Non-pigmented ciliary epithelial cell (primary cell): ENCODE measurements around the gene HSPB9.
A peak's percentile ranks its signal among the peaks of the same experiment; 100 is the strongest.

ENCODE experiments used
- DNase-seq: peaks from one replicate; pipeline ENCODE4 v3.0.0-alpha.2; 2010; ENCODE audit warnings: low read depth

HSPB9 gene

GRCh38 chr17:42101513-42102292, 20.9 kb upstream of the HSPB9 start:
- DNase-seq = peak; percentile 22

DNA sequence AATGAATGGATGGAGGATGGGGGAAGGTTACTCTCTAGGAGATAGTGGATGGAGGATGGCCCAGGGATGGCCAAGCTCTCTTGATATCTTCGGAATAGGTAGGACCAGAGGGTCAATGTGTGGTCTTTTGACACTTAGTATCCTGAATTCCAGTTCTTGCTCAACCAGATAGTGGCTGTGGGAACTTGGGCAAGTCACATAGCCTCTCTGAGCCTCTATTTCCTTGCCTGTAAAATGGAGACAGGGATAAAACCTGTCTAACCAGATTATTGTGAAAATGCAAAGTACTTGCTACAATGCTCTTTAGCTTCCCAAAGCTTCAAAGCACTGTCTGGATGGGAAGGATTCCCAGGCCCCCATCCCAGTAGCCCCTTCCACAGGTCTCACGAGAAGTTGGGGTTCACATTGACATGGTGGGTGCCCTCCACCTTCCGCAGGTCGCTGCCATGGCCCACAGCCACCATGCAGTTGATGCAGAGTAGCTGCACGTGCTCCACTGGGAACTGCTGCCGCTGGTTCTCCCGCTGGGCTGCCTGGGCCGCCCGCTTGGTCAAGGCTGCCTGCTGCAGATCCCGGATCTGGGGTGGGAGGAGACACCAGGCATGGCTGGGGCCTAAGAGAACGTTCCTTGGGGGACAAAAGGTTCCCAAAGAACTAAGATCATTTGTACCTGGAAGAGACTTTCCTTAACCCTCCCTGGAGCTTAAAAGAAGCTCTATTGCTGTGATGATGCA, 19.2 kb upstream of the HSPB9 start:
- DNase-seq = no peak

DNA sequence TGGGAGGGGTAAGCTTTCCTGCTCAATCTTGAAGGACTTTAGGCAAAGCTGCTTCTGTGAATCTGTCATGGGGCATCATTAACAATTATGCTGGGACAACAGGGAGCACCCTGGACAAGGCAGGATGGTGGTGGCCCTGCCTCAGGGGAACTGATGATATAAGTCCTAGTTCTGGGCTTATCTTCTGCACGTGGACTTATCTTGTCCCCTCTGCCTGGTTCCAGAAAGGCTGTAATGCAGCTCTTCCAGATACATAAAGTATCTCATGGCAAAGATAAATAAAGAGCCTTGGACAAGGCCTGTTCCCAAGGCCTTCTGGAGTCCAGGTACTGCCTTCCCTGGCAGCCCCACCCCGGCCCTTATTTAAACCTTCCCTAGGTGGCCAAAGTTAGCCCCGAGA, 18.3 kb upstream of the HSPB9 start:
- no peak for DNase-seq

DNA sequence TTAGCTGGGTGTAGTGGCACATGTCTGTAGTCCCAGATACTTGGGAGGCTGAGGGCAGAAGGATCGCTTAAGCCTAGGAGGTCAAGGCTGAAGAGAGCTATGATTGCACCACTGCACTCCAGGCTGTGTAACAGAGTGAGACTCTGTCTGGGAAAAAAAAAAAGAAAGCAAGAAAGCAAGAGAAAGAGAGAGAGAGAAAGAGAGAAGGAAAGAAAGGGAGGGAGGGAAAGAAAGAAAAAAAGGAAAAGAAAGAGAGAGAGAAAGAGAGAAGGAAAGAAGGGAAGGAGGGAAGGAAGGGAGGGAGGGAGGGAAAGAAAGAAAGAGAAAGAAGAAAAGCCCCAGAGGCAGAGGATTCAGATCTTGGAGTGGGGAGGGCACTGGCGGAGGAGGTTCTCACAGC, 16.6 kb upstream of the HSPB9 start:
- DNase-seq = no peak

GRCh38 chr17:42107124-42107523, 15.5 kb upstream of the HSPB9 start:
- DNase-seq = no peak

- DNase-seq = no peak
Measured at GRCh38 chr17:42107597-42108576, 14.7 kb upstream of the HSPB9 start.

DNA sequence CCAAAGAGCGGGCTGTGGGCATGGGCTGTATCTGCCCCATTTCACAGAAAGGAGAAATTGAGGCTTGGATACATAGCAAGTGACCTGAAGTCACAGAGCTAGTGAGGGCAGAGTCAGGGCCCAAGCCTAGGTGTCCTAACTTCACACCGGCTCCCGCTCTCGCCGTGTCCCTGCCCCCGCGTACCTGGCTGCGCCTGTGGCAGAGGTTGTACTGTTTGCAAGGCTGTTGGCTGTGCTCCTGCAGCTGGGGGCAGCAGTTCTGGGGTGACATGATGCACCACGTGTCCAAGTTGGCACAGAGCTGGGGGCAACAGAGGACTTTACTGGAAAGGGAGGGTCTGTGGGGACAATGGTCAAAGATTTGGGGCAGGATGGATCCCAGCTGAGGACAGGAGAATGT, 13.5 kb upstream of the HSPB9 start:
- DNase-seq = no peak

GRCh38 chr17:42110301-42111264, 12.0 kb upstream of the HSPB9 start:
- DNase-seq = no peak

GRCh38 chr17:42111265-42111636, 11.4 kb upstream of the HSPB9 start:
- no peak for DNase-seq

DNA sequence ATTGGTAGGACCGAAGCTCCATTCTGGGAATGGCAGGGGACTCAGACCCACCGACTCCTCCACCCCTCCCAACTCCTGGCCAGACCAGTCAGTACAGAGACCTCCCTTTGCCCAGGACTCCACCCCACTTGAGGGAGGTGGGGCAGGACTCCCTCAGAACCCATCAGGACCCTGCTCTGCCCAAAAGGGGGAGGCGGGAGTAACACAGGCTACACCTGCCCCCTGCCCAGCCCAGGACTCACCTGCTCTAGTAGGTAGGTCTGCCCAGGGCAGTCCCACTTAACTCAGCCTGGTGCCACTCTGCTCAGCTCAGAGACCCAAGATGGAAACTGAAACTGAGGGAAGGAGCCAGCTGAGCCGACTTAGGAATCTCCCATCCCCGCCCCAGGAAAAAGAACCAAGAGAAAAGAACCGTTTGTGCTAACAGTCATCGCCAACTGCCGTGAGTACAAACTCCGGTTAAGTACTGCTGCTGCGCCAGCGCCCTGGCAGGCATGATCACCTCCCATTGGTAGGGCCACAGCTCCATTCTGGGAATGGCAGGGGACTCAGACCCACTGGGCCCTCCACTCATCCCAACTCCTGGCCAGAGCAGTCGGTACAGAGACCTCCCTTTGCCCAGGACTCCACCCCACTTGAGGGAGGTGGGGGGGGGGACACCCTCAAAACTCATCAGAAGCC, 10.6 kb upstream of the HSPB9 start:
- no peak for DNase-seq

DNA sequence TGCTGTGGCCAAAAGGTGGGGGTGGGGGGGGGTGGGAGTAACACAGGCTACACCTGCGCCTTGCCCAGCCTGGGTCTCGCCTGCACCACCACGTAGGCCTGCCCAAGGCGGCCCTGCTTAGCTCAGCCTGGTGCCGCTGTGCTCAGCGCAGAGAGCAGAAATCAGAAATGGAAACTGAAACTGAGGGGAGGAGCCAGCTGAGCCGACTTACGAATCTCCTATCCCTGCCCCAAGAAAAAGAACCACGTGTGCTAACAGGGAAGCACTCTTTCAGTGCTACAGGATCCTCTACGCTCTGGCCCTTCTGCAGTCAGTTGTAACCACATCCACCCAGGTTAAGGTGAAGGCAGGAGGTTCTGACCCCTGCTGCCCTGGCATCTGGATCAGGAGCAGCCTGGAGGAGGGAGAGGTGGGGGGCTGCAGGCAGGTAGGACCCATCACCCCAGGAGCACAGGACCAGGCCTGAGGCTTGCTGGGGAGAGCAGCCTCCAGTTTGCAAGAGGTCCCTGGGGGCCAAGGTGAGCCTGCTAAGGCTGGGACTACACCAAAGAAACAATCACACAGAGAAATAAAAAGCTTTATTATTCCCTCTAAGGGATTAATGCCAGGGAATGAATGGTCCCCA, 9.9 kb upstream of the HSPB9 start, which contains the start of gene DHX58:
Gene DHX58, minus strand, starts transcription at position 163 of the 625 bp plus-strand sequence. CDS start 822 bp downstream, outside the sequence.
- peak; percentile 50 for DNase-seq

DNA sequence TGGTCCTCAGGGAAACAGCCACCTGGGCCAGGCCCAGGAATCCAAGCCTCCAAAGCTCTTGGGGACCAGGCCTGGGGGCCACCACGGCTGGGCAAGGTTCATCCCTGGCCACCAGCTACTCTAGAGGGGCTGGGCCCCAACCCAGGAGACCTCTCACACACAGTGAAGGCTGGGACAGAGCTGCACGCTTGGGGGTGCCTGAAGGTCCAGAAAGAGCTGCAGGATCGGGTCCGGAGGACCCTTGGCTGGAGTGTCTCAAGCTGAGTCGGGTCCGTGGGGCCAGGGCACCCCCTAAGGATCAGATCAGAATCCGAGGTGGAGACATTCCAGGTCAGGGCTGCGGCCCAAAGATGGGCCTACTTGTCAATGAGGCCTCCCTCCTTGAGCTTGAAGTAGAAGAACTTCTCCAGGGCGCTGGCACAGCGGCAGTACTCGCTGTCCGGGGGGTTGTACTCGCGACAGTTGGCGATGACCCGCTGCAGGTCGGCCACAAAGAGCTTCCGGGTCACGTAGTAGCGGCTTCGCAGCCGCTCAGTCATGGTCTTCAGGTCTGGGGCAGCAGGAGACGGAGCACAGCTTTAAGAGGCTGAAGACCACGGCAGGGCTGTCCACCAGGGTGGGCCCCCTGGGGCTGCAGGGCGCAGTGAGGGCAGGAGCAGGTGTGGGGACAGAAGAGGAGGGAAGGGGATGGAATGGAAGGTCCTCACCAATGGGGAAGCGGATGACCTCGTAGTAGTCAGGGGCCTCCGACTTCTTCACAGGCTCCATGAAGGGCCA, 9.1 kb upstream of the HSPB9 start:
- no peak for DNase-seq

DNA sequence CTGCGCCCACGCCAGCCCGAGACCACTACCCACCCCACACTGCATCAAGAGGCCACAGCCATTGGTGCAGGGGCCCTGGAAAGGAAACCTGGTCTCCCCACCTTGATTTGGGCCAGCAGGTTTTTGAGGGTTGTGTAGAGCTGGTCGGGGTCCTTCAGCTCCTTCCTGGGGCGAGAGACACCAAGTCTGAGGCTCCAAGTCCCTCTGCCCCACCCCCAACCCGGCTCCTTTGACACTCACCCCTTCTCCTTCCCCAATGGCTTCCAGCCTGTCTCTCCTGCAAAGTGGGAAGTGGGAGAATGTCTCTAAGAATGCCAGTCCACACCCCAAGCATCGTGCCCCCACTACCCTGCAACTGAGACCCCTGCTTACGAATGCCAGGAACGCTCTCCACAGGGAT, 8.5 kb upstream of the HSPB9 start:
- no peak for DNase-seq

GRCh38 chr17:42116705-42117396, 5.8 kb upstream of the HSPB9 start:
- DNase-seq = no peak

DNA sequence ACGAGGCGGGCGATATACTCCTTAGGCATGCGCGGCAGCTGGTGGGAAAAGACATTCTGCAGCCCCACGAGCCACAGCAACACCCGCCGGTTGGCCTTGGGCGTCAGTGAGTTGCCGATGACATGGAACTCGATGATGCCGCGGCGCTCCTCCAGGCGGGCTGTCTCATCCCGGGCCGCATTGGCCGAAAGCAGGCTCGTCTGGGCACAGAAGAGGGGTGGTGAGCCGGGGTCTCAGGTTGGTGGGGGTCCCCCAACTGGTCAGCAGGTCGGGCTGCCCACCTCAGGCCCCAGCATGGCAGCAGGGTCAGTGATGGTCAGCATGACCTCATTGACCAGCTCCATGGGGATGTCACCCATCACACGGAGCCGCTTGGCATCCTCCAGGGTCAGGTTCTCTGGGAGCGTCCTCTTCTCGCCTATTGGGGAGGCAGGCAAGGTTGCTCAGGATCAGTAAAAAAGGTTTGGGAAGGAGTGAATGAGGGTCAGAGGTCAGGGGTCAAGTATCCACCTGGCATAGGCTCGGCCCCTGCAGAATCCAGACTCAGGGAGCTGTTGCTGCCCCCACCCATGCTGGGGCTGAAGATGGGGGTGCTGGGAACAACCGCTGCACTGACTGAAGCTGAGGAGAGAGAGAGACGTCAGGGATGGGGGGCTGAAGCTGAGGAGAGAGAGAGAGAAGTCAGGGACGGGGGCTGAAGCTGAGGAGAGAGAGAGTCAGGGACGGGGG, 5.0 kb upstream of the HSPB9 start:
- no peak for DNase-seq

DNA sequence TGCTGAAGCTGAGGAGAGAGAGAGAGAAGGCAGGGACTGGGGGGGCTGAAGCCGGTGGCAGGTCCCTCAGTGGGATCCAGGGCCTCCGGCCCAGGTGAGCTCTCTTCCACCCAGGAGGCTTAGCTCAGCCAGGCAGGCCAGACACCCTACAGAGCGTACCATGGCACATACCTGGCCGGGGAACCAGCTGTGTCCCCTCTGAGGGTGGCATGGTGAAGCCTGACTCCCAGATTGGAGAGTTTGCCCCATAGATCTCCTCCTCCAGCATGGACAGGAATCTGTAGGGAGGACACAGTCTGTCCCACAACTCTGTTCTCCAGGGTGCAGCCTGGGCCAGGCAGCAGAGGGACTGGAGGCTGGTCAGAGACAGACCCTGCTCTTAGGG, 4.5 kb upstream of the HSPB9 start:
- no peak for DNase-seq

DNA sequence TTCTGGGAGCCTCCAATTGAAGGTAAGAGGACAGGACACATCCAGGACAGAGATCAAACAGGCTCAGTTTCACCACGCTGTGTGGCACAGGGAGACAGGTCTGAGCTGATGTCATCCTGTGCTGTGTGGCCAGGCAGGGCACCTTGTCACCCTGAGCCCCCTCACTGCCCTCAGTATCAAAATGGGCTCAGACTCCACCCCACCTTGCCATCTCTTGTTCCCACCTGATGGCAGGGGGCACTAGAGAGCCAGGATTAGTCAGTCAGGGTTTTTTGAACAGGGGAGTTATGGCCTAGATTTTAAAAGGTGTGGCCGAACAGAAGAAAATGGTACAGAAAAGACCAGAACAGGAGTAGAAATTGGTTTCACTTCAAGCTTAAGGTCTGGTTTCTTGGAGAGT, 4.1 kb upstream of the HSPB9 start:
- DNase-seq = no peak

GRCh38 chr17:42119301-42119700, 3.3 kb upstream of the HSPB9 start:
- DNase-seq = no peak
